ENCODE data around the gene ITSN1.

The ITSN1 gene

GRCh38 chr21:33687634-33688033 lies 45.3 kb downstream of the ITSN1 start:
- TF ChIP-seq POLR2AphosphoS5 (IDR thresholded peaks at IDR 0.05; ENCODE audit: low read depth, low read length) (no peak), TAF1 (IDR thresholded peaks at IDR 0.05; ENCODE audit: borderline replicate concordance, insufficient read depth, low read length) (no peak), FOXP2 (optimal IDR thresholded peaks at IDR 0.05; ENCODE audit: borderline replicate concordance, extremely low read depth, extremely low read length, insufficient read depth) (no peak), SIN3A (IDR thresholded peaks at IDR 0.05; ENCODE audit: borderline replicate concordance, insufficient read depth, low read length) (no peak), REST (IDR thresholded peaks at IDR 0.05; ENCODE audit: insufficient read depth in 1 of 2, low read depth in 2 of 2, low read length in 2 of 2) (no peak)

- TF ChIP-seq TAF1 (IDR thresholded peaks at IDR 0.05; ENCODE audit: borderline replicate concordance, insufficient read depth, low read length), result no peak
- TF ChIP-seq SIN3A (IDR thresholded peaks at IDR 0.05; ENCODE audit: borderline replicate concordance, insufficient read depth, low read length), result no peak
- TF ChIP-seq REST (IDR thresholded peaks at IDR 0.05; ENCODE audit: insufficient read depth in 1 of 2, low read depth in 2 of 2, low read length in 2 of 2), result no peak
- no peak for TF ChIP-seq POLR2AphosphoS5 (IDR thresholded peaks at IDR 0.05; ENCODE audit: low read depth, low read length)
- TF ChIP-seq FOXP2 (optimal IDR thresholded peaks at IDR 0.05; ENCODE audit: borderline replicate concordance, extremely low read depth, extremely low read length, insufficient read depth), result no peak
Measured at GRCh38 chr21:33688353-33688752, 46.1 kb downstream of the ITSN1 start.

GRCh38 chr21:33690874-33691273 lies 48.6 kb downstream of the ITSN1 start:
- TF ChIP-seq REST (IDR thresholded peaks at IDR 0.05; ENCODE audit: insufficient read depth in 1 of 2, low read depth in 2 of 2, low read length in 2 of 2), result no peak
- TF ChIP-seq SIN3A (IDR thresholded peaks at IDR 0.05; ENCODE audit: borderline replicate concordance, insufficient read depth, low read length), result no peak
- no peak for TF ChIP-seq FOXP2 (optimal IDR thresholded peaks at IDR 0.05; ENCODE audit: borderline replicate concordance, extremely low read depth, extremely low read length, insufficient read depth)
- TF ChIP-seq POLR2AphosphoS5 (IDR thresholded peaks at IDR 0.05; ENCODE audit: low read depth, low read length), result no peak
- no peak for TF ChIP-seq TAF1 (IDR thresholded peaks at IDR 0.05; ENCODE audit: borderline replicate concordance, insufficient read depth, low read length)

- TF ChIP-seq SIN3A (IDR thresholded peaks at IDR 0.05; ENCODE audit: borderline replicate concordance, insufficient read depth, low read length) (no peak), POLR2AphosphoS5 (IDR thresholded peaks at IDR 0.05; ENCODE audit: low read depth, low read length) (no peak), TAF1 (IDR thresholded peaks at IDR 0.05; ENCODE audit: borderline replicate concordance, insufficient read depth, low read length) (no peak), FOXP2 (optimal IDR thresholded peaks at IDR 0.05; ENCODE audit: borderline replicate concordance, extremely low read depth, extremely low read length, insufficient read depth) (no peak), REST (IDR thresholded peaks at IDR 0.05; ENCODE audit: insufficient read depth in 1 of 2, low read depth in 2 of 2, low read length in 2 of 2) (no peak)
Measured at GRCh38 chr21:33691945-33692603, 49.8 kb downstream of the ITSN1 start.

Measured in PFSK-1 (cell line).